Duodenal mucosa (tissue), 2 donors: ENCODE results near the gene ITPR1.

Experiments
- H3K27ac ChIP-seq: one replicate; pipeline ENCODE4 v1.7.0; 2013; ENCODE audit warnings: low read depth, low read length
- H3K27me3 ChIP-seq, 2 donors: one replicate each; pipeline ENCODE4 v1.7.0; 2013; ENCODE audit warnings: low read length in 2 of 2, control low read depth in 1 of 2; ENCODE audit not compliant: insufficient read depth in 2 of 2, control insufficient read depth in 1 of 2
- H3K36me3 ChIP-seq, 2 donors: one replicate each; pipeline ENCODE4 v1.7.0; 2013; ENCODE audit warnings: low read length in 2 of 2, control low read depth in 1 of 2; ENCODE audit not compliant: insufficient read depth in 2 of 2, control insufficient read depth in 1 of 2
- H3K4me1 ChIP-seq, 2 donors: one replicate each; pipeline ENCODE4 v1.7.0; 2013; ENCODE audit warnings: low read length in 2 of 2, control low read depth in 1 of 2; ENCODE audit not compliant: insufficient read depth in 2 of 2, control insufficient read depth in 1 of 2
- H3K4me3 ChIP-seq, 2 donors: one replicate each; pipeline ENCODE4 v1.7.0; 2013; ENCODE audit warnings: low read length in 2 of 2, low read depth in 1 of 2
- H3K9ac ChIP-seq, 2 donors: one replicate each; pipeline ENCODE4 v1.7.0; 2013; ENCODE audit warnings: low read length in 2 of 2, low read depth in 1 of 2
- H3K9me3 ChIP-seq, 2 donors: one replicate each; pipeline ENCODE4 v1.7.0; 2013; ENCODE audit warnings: low read length in 2 of 2, control low read depth in 1 of 2; ENCODE audit not compliant: control insufficient read depth in 1 of 2

The ITPR1 gene

GRCh38 chr3:4633078-4634004 lies 140.2 kb downstream of the ITPR1 start:
- Histone ChIP-seq H3K27me3 (no peaks in the 10 kb centered on the region), H3K4me1 (no peaks in the 10 kb centered on the region), H3K9ac (no peak overlapping the region), H3K9me3 (no peaks in the 10 kb centered on the region), H3K4me3 (no peak overlapping the region), H3K36me3 (no peaks in the 10 kb centered on the region), H3K27ac (no peak overlapping the region)

DNA sequence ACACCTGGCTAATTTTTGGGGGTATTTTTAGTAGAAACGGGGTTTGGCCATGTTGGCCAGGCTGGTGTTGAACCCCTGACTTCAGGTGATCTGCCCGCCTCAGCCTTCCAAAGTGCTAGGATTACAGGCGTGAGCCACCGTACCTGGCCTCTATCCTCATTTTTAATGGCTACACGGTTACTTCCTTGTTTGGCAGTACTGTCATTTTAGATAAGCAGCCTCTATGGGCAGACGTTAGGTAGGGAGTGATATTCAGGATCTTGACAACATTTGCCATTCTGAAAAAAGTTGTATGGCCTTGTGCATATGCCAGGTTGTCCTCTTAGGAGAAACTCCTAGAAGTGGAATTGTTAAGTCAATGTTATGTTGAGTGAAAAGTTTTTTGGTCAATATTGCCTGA lies 141.7 kb downstream of the ITPR1 start:
- no peak overlapping the region for H3K4me3 ChIP-seq
- H3K9ac ChIP-seq, result no peak overlapping the region
- H3K27ac ChIP-seq, result no peak overlapping the region
- no peaks in the 10 kb centered on the region for H3K4me1 ChIP-seq
- H3K36me3 ChIP-seq, result peaks cover 0 to 3% of the 10 kb centered on the region in 2 donors
- no peaks in the 10 kb centered on the region for H3K27me3 ChIP-seq
- H3K9me3 ChIP-seq, result no peaks in the 10 kb centered on the region

GRCh38 chr3:4637265-4637664 lies 144.1 kb downstream of the ITPR1 start:
- H3K36me3 ChIP-seq, result peaks cover 0 to 13% of the 10 kb centered on the region in 2 donors
- H3K4me1 ChIP-seq, result no peaks in the 10 kb centered on the region
- H3K27me3 ChIP-seq, result no peaks in the 10 kb centered on the region
- H3K4me3 ChIP-seq, result no peak overlapping the region
- H3K27ac ChIP-seq, result no peak overlapping the region
- no peak overlapping the region for H3K9ac ChIP-seq
- H3K9me3 ChIP-seq, result no peaks in the 10 kb centered on the region

DNA sequence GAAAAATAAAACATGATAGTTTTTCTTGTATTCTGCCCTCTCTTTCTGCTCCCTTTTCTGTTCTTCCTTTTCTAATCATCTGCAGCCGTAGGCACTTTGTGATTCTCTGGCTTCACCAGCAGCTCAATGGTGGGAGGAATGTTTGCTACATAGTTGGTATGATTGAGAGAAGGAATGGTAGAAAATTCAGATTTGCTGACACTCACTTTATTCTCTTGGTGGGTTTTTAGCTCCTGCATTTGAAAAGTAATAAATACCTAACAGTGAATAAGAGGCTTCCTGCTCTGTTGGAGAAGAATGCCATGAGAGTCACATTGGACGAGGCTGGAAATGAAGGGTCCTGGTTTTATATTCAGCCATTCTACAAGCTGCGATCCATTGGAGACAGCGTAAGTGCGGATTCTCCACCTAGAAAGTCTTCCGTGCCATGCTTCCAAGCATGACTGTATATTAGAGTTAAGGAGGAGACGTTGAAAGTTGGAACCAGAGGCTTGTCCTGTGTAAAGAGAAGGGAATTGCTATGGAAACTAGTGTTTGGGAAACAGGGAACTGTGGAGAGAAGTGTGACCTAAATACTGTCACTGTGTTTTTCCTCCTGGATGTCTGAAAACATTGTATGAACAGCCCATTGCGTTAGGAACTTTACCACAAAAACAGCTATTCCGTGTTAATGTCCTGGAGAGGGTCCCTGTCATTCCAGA lies 148.9 kb downstream of the ITPR1 start:
- Histone ChIP-seq H3K4me3 (no peak overlapping the region), H3K4me1 (no peaks in the 10 kb centered on the region), H3K27ac (no peak overlapping the region), H3K9me3 (no peaks in the 10 kb centered on the region), H3K36me3 (peaks cover 3 to 23% of the 10 kb centered on the region in 2 donors), H3K27me3 (no peaks in the 10 kb centered on the region), H3K9ac (no peak overlapping the region)

DNA sequence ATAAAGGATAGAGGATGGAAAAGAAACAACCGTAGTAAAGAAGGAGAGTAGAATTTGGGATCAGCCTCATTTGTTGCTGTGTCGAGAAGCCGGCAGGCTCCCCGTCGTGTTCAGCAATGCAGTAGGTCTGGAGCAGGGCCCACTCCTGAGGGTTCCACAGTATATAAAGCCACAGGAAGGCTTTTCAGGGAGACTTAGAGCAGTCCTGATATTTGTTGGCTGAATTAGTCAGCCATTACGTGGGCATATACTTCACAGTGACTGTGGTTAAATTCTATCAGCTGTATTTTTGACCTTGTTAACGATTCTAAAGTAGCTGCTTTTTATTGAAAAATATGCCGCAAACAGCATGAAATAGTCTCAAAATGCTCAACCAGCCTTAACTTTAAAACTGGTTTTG lies 149.5 kb downstream of the ITPR1 start:
- peaks cover 3 to 23% of the 10 kb centered on the region in 2 donors for H3K36me3 ChIP-seq
- no peak overlapping the region for H3K4me3 ChIP-seq
- no peaks in the 10 kb centered on the region for H3K9me3 ChIP-seq
- no peak overlapping the region for H3K9ac ChIP-seq
- H3K27me3 ChIP-seq, result no peaks in the 10 kb centered on the region
- no peak overlapping the region for H3K27ac ChIP-seq
- H3K4me1 ChIP-seq, result no peaks in the 10 kb centered on the region

DNA sequence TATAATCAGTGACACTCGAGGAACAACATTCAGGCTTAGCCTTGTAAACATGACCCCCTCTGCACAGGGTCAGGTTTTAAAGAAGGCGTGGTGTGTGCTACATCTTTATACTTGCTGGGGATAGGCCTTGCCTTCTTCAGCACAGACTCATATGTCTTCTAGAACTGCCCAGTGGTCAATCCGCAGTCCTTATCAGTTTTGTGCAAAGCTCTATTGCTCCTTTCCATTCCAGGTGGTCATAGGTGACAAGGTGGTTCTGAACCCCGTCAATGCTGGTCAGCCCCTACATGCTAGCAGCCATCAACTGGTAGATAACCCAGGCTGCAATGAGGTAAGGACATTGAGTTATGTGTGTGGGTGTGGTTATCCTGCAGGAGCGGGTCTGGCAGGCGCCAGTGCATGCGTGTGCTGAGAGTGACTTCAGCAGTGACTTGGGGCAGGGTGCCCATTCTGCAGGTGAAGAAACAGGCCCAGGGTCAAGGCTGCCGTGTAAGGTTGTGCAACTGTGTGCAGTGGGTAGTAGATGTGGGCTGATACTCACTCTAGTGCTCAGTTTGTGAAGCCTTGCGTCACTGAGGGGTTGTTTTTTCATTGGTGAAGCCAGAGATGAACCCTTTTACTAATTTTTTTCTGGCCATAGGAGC lies 150.9 kb downstream of the ITPR1 start:
- H3K27me3 ChIP-seq, result no peaks in the 10 kb centered on the region
- H3K4me3 ChIP-seq, result no peak overlapping the region
- H3K27ac ChIP-seq, result no peak overlapping the region
- no peak overlapping the region for H3K9ac ChIP-seq
- H3K9me3 ChIP-seq, result no peaks in the 10 kb centered on the region
- H3K4me1 ChIP-seq, result no peaks in the 10 kb centered on the region
- H3K36me3 ChIP-seq, result peaks cover 3 to 23% of the 10 kb centered on the region in 2 donors

- H3K4me1 ChIP-seq, result no peaks in the 10 kb centered on the region
- H3K9ac ChIP-seq, result no peak overlapping the region
- peaks cover 3 to 19% of the 10 kb centered on the region in 2 donors for H3K36me3 ChIP-seq
- no peaks in the 10 kb centered on the region for H3K9me3 ChIP-seq
- H3K27ac ChIP-seq, result no peak overlapping the region
- H3K27me3 ChIP-seq, result no peaks in the 10 kb centered on the region
- H3K4me3 ChIP-seq, result no peak overlapping the region
These were observed 151.8 kb downstream of the ITPR1 start for GRCh38 chr3:4644951-4645350.

- H3K4me1 ChIP-seq, result no peaks in the 10 kb centered on the region
- no peak overlapping the region for H3K4me3 ChIP-seq
- H3K27ac ChIP-seq, result no peak overlapping the region
- peaks cover 3 to 19% of the 10 kb centered on the region in 2 donors for H3K36me3 ChIP-seq
- no peaks in the 10 kb centered on the region for H3K27me3 ChIP-seq
- no peak overlapping the region for H3K9ac ChIP-seq
- H3K9me3 ChIP-seq, result no peaks in the 10 kb centered on the region
These were observed 152.3 kb downstream of the ITPR1 start for GRCh38 chr3:4645468-4645867.

- Histone ChIP-seq H3K9me3 (no peaks in the 10 kb centered on the region), H3K36me3 (peaks cover 3 to 16% of the 10 kb centered on the region in 2 donors), H3K4me3 (no peak overlapping the region), H3K27me3 (no peaks in the 10 kb centered on the region), H3K4me1 (no peaks in the 10 kb centered on the region), H3K9ac (no peak overlapping the region), H3K27ac (no peak overlapping the region)
These were observed 154.3 kb downstream of the ITPR1 start for GRCh38 chr3:4647411-4647810.
